Heart left ventricle (tissue), 16 donors: Measurements from ENCODE around the gene OR4F15. TPM values are rescaled to one million over a fixed set of nuclear protein-coding genes. Genes with fewer than 3 reads are reported as not detected.

Experiments used
- ATAC-seq, 4 donors: fragments of 200-7000 bp; cut with Tn5 transposase; one replicate each; pipeline ENCODE4 v1.9.1; 2020 to 2022; ENCODE audit warnings: moderate library complexity in 4 of 4, mild to moderate bottlenecking in 3 of 4, moderate number of reproducible peaks in 1 of 4
- DNase-seq, 5 donors: peaks; one replicate each; pipeline ENCODE4 v3.0.0-alpha.2; 2020
- H3K27ac ChIP-seq, 12 donors: fragments of 200-600 bp; sonication (generic) in 4 of 12; one replicate each; pipeline versions ENCODE4 v1.5.0 to v1.8.0; 2016 to 2022; ENCODE audit warnings: mild to moderate bottlenecking in 2 of 12
- H3K27me3 ChIP-seq, 9 donors: fragments of 200-600 bp; sonication (generic) in 2 of 9; one replicate each; pipeline versions ENCODE4 v1.5.1 to v1.8.0; 2016 to 2022; ENCODE audit warnings: mild to moderate bottlenecking in 3 of 9
- H3K36me3 ChIP-seq, 9 donors: fragments of 200-600 bp; sonication (generic) in 2 of 9; one replicate each; pipeline versions ENCODE4 v1.5.0 to v1.8.0; 2018 to 2022; ENCODE audit warnings: mild to moderate bottlenecking in 2 of 9
- H3K4me1 ChIP-seq, 12 donors: fragments of 200-600 bp; sonication (generic) in 4 of 12; one replicate each; pipeline versions ENCODE4 v1.5.0 to v1.8.0; 2016 to 2022; ENCODE audit warnings: mild to moderate bottlenecking in 3 of 12
- H3K4me3 ChIP-seq, 12 donors: fragments of 200-600 bp; sonication (generic) in 4 of 12; one replicate each; pipeline versions ENCODE4 v1.5.0 to v1.8.0; 2017 to 2022; ENCODE audit warnings: mild to moderate bottlenecking in 9 of 12, moderate library complexity in 4 of 12
- H3K9me3 ChIP-seq, 12 donors: fragments of 200-600 bp; sonication (generic) in 4 of 12; one replicate each; pipeline versions ENCODE4 v1.5.0 to v1.8.0; 2016 to 2022; ENCODE audit warnings: mild to moderate bottlenecking in 1 of 12
- CTCF ChIP-seq, 12 donors: fragments of 200-600 bp; sonication (generic) in 4 of 12; IDR thresholded peaks; one replicate each; pipeline versions ENCODE4 v1.5.0 to v1.8.0; 2018 to 2022; ENCODE audit warnings: antibody characterized with exemption in 12 of 12, mild to moderate bottlenecking in 5 of 12
- POLR2A ChIP-seq, 2 donors: fragments of 450-650 bp; IDR thresholded peaks; one replicate each; pipeline ENCODE4 v1.6.1; 2017; ENCODE audit warnings: antibody characterized with exemption in 2 of 2, mild to moderate bottlenecking in 2 of 2, moderate library complexity in 2 of 2
- WGBS, 4 donors: extraction: QIAGEN DNeasy Blood & Tissue Kit in 2 of 4; methylation state at CpG; one replicate each; pipeline versions ENCODE4 v1.1.5 to v1.1.7; 2013 to 2018; 5-methylcytosine and 5-hydroxymethylcytosine counted together
- intact Hi-C, 10 donors: fragments of 100-400 bp; cut with DNase I; formaldehyde crosslinking; loops; one replicate each; pipeline versions ENCODE4 v1.11.1 to v1.14.2; 2022
- polyA plus RNA-seq, 2 donors: library from polyadenylated mRNA; stranded (reverse); fragments of 200-250 nt; gene quantifications; one replicate each; pipeline ENCODE4 v1.2.3, GENCODE V29; 2013
- total RNA-seq, 9 donors: library from RNA; depleted of rRNA in 2 of 9; stranded (reverse); fragments of >200 nt in 2 of 9; fragmentation: NEBNext Ultra II Directional in 3 of 9; extraction: Animal tissue kit (Norgen Biotek cat#: 25700) in 3 of 9; gene quantifications; one replicate each; pipeline versions ENCODE4 v1.1.0 to v1.2.4, GENCODE V29; 2016 to 2023
- donor health status: ischemic (EF 13 %, LVEDD 7.1; RV severe dilation, severe dysfunction).
- donor health status: healthy with polysubstance abuse.
- donor health status: DM: no; HTN: yes; CAD: no.
- donor health status: DM: no; HTN: no; CAD: no.
- donor health status: ischemic (EF 25% LVEDD 6.9; RV normal size, moderate dysfunction).
- donor health status: ischemic (EF 25% LVEDD 5.7; RV mildly dilated, moderate dysfunction).
- donor health status: healthy.
- donor health status: DM: yes; HTN: yes; CAD: no.
- donor health status: ischemic (EF 35%, LVEDD 5.7; RV mildly dilated, moderate dysfunction).
- donor health status: nonischemic (EF 11% LVEDD 7.7; RV severe dilation, severe dysfunction).
- donor health status: DM: yes; HTN: yes; CAD: no.
- donor health status: PGD.
- donor health status: ischemic (EF 29% LVEDD 5.4; RV normal size, mild dysfunction).
- donor health status: nonischemic (EF 23%, LVEDD 6.1; RV moderate dilation, normal function).

OR4F15 gene
- total and polyA plus RNA-seq, 11 donors: not detected

- DNase-seq (no peak), ATAC-seq (no peak)
- Histone ChIP-seq H3K27me3 (peaks cover 0 to 17% (median 0%) of the 10 kb centered on the region in 9 donors), H3K27ac (no peak overlapping the region), H3K36me3 (no peaks in the 10 kb centered on the region), H3K4me1 (no peaks in the 10 kb centered on the region), H3K4me3 (no peak overlapping the region), H3K9me3 (no peaks in the 10 kb centered on the region)
- intact Hi-C loops: no loop called here
- WGBS, 4 donors: 38 to 89% (median 76%) methylated on average over 1 of the region's 1 CpG
- TF ChIP-seq CTCF (IDR thresholded peaks at IDR 0.05) (no peak), POLR2A (IDR thresholded peaks at IDR 0.05) (no peak)
These were observed 16.5 kb upstream of the OR4F15 start for GRCh38 chr15:101795455-101795854.

- intact Hi-C loops: no loop called here
- ATAC-seq: no peak
- WGBS, 4 donors: 59 to 65% (median 62%) methylated on average over 1 of the region's 1 CpG
These were observed 12.3 kb upstream of the OR4F15 start for GRCh38 chr15:101799665-101800064.

GRCh38 chr15:101801048-101801447, 11.0 kb upstream of the OR4F15 start:
- ATAC-seq (no peak), DNase-seq (no peak)
- no peaks in the 10 kb centered on the region for H3K36me3 ChIP-seq
- peaks cover 0 to 17% (median 0%) of the 10 kb centered on the region in 9 donors for H3K27me3 ChIP-seq
- 76 to 86% (median 84%) methylated on average over 1 of the region's 1 CpG for WGBS, 4 donors
- peaks cover 0 to 6% (median 0%) of the 10 kb centered on the region in 12 donors for H3K9me3 ChIP-seq
- H3K4me1 ChIP-seq: no peaks in the 10 kb centered on the region
- H3K4me3 ChIP-seq: no peak overlapping the region
- no peak overlapping the region for H3K27ac ChIP-seq
- no peak for TF ChIP-seq CTCF (IDR thresholded peaks at IDR 0.05)
- no peak for TF ChIP-seq POLR2A (IDR thresholded peaks at IDR 0.05)
- intact Hi-C loops: no loop called here

More at GRCh38 chr15:101799665-101800064, 12.3 kb upstream of the OR4F15 start:
- no peak for DNase-seq
- TF ChIP-seq POLR2A (IDR thresholded peaks at IDR 0.05) (no peak), CTCF (IDR thresholded peaks at IDR 0.05) (no peak)
- Histone ChIP-seq H3K36me3 (no peaks in the 10 kb centered on the region), H3K4me1 (no peaks in the 10 kb centered on the region), H3K27me3 (peaks cover 0 to 17% (median 0%) of the 10 kb centered on the region in 9 donors), H3K9me3 (peaks cover 0 to 6% (median 0%) of the 10 kb centered on the region in 12 donors), H3K27ac (no peak overlapping the region), H3K4me3 (no peak overlapping the region)

GRCh38 chr15:101803209-101803608, 8.8 kb upstream of the OR4F15 start, which contains the start of gene OR4F6:
OR4F6 (plus strand) TSS chr15:101803509; CDS start chr15:101805720, 2,211 bp downstream.
- Histone ChIP-seq H3K9me3 (peaks cover 0 to 6% (median 0%) of the 10 kb centered on the region in 12 donors), H3K27me3 (peaks cover 0 to 16% (median 0%) of the 10 kb centered on the region in 9 donors), H3K36me3 (no peaks in the 10 kb centered on the region), H3K4me1 (no peaks in the 10 kb centered on the region), H3K27ac (no peak within 1 kb of the TSS), H3K4me3 (no peak within 1 kb of the TSS)
- 81 to 97% (median 87%) methylated on average over 2 of the region's 2 CpGs for WGBS, 4 donors
- intact Hi-C loops: no loop called here
- ATAC-seq (no peak), DNase-seq (no peak)
- no peak for TF ChIP-seq POLR2A (IDR thresholded peaks at IDR 0.05)
- TF ChIP-seq CTCF (IDR thresholded peaks at IDR 0.05): no peak
